Measurements from ENCODE around the gene UBXN7.

- TF ChIP-seq, protein P1, sequence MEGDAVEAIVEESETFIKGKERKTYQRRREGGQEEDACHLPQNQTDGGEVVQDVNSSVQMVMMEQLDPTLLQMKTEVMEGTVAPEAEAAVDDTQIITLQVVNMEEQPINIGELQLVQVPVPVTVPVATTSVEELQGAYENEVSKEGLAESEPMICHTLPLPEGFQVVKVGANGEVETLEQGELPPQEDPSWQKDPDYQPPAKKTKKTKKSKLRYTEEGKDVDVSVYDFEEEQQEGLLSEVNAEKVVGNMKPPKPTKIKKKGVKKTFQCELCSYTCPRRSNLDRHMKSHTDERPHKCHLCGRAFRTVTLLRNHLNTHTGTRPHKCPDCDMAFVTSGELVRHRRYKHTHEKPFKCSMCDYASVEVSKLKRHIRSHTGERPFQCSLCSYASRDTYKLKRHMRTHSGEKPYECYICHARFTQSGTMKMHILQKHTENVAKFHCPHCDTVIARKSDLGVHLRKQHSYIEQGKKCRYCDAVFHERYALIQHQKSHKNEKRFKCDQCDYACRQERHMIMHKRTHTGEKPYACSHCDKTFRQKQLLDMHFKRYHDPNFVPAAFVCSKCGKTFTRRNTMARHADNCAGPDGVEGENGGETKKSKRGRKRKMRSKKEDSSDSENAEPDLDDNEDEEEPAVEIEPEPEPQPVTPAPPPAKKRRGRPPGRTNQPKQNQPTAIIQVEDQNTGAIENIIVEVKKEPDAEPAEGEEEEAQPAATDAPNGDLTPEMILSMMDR (IDR thresholded peaks at IDR 0.05 in 2 of 3, conservative IDR thresholded peaks at IDR 0.05 in 1 of 3; ENCODE audit: borderline replicate concordance in 1 of 3, insufficient read depth in 1 of 3, low read depth in 2 of 3, low read length in 2 of 3), result no peak
- TF ChIP-seq, protein P2, sequence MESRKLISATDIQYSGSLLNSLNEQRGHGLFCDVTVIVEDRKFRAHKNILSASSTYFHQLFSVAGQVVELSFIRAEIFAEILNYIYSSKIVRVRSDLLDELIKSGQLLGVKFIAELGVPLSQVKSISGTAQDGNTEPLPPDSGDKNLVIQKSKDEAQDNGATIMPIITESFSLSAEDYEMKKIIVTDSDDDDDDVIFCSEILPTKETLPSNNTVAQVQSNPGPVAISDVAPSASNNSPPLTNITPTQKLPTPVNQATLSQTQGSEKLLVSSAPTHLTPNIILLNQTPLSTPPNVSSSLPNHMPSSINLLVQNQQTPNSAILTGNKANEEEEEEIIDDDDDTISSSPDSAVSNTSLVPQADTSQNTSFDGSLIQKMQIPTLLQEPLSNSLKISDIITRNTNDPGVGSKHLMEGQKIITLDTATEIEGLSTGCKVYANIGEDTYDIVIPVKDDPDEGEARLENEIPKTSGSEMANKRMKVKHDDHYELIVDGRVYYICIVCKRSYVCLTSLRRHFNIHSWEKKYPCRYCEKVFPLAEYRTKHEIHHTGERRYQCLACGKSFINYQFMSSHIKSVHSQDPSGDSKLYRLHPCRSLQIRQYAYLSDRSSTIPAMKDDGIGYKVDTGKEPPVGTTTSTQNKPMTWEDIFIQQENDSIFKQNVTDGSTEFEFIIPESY (IDR thresholded peaks at IDR 0.05; ENCODE audit: extremely low read depth, insufficient replicate concordance, low read length), result no peak
- no peak for TF ChIP-seq POLR2A (IDR thresholded peaks at IDR 0.05; ENCODE audit: borderline replicate concordance, extremely low read depth, insufficient read depth, insufficient read length)
- TF ChIP-seq ZFX (IDR thresholded peaks at IDR 0.05), result no peak
- TF ChIP-seq POLR2AphosphoS5 (IDR thresholded peaks at IDR 0.05; ENCODE audit: low read depth, low read length), result no peak
- TF ChIP-seq, protein P3, sequence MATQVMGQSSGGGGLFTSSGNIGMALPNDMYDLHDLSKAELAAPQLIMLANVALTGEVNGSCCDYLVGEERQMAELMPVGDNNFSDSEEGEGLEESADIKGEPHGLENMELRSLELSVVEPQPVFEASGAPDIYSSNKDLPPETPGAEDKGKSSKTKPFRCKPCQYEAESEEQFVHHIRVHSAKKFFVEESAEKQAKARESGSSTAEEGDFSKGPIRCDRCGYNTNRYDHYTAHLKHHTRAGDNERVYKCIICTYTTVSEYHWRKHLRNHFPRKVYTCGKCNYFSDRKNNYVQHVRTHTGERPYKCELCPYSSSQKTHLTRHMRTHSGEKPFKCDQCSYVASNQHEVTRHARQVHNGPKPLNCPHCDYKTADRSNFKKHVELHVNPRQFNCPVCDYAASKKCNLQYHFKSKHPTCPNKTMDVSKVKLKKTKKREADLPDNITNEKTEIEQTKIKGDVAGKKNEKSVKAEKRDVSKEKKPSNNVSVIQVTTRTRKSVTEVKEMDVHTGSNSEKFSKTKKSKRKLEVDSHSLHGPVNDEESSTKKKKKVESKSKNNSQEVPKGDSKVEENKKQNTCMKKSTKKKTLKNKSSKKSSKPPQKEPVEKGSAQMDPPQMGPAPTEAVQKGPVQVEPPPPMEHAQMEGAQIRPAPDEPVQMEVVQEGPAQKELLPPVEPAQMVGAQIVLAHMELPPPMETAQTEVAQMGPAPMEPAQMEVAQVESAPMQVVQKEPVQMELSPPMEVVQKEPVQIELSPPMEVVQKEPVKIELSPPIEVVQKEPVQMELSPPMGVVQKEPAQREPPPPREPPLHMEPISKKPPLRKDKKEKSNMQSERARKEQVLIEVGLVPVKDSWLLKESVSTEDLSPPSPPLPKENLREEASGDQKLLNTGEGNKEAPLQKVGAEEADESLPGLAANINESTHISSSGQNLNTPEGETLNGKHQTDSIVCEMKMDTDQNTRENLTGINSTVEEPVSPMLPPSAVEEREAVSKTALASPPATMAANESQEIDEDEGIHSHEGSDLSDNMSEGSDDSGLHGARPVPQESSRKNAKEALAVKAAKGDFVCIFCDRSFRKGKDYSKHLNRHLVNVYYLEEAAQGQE (IDR thresholded peaks at IDR 0.05; ENCODE audit: low read depth), result no peak
- no peak for TF ChIP-seq EZH2 (IDR thresholded peaks at IDR 0.05)
- TF ChIP-seq RAD21 (IDR thresholded peaks at IDR 0.05; ENCODE audit: low read depth), result no peak
- TF ChIP-seq CEBPB (IDR thresholded peaks at IDR 0.05; ENCODE audit: low read depth), result no peak
- peak; percentile 65 for TF ChIP-seq FOSL1 (IDR thresholded peaks at IDR 0.05; ENCODE audit: low read depth)
- TF ChIP-seq JUND (IDR thresholded peaks at IDR 0.05), result peak; percentile 58
These were observed 32.7 kb downstream of the UBXN7 start for GRCh38 chr3:196399485-196399945.
